IgD-negative memory B cell (primary cell): ENCODE data around the gene PSAP. TPM values are rescaled to one million over a fixed set of nuclear protein-coding genes. Genes with fewer than 3 reads are reported as not detected.
"Not testable (repeated sequence)": the region's sequence is repeated elsewhere in the genome, so short reads cannot be mapped to it uniquely, and the experiment has no call there.

Experiments used
- H3K27ac Mint-ChIP-seq, 3 donors: one replicate each; pipeline ENCODE4 v1.8.0; 2020 to 2022; ENCODE audit warnings: mild to moderate bottlenecking in 3 of 3, mixed read lengths in 3 of 3, moderate library complexity in 1 of 3
- H3K27me3 Mint-ChIP-seq: one replicate; pipeline ENCODE4 v1.8.0; 2021; ENCODE audit warnings: mixed read lengths
- H3K36me3 Mint-ChIP-seq: one replicate; pipeline ENCODE4 v1.8.0; 2020; ENCODE audit warnings: mild to moderate bottlenecking, mixed read lengths
- H3K4me1 Mint-ChIP-seq, 3 donors: one replicate each; pipeline ENCODE4 v1.8.0; 2020 to 2022; ENCODE audit warnings: mixed read lengths in 3 of 3, mild to moderate bottlenecking in 1 of 3
- H3K4me3 Mint-ChIP-seq, 4 donors: one replicate each; pipeline ENCODE4 v1.8.0; 2020 to 2022; ENCODE audit warnings: mild to moderate bottlenecking in 4 of 4, mixed read lengths in 4 of 4, moderate library complexity in 3 of 4
- H3K9me3 Mint-ChIP-seq, 3 donors: one replicate each; pipeline ENCODE4 v1.8.0; 2020 to 2021; ENCODE audit warnings: mixed read lengths in 3 of 3, mild to moderate bottlenecking in 1 of 3
- polyA plus RNA-seq: library from polyadenylated mRNA; unstranded; fragments of 300-500 nt; fragmentation: Illumina TruSeq; gene quantifications from one replicate; pipeline ENCODE4 v1.2.3, GENCODE V29; 2021

PSAP gene
- polyA plus RNA-seq, 1 donor from 2014 or later = 625 TPM

DNA sequence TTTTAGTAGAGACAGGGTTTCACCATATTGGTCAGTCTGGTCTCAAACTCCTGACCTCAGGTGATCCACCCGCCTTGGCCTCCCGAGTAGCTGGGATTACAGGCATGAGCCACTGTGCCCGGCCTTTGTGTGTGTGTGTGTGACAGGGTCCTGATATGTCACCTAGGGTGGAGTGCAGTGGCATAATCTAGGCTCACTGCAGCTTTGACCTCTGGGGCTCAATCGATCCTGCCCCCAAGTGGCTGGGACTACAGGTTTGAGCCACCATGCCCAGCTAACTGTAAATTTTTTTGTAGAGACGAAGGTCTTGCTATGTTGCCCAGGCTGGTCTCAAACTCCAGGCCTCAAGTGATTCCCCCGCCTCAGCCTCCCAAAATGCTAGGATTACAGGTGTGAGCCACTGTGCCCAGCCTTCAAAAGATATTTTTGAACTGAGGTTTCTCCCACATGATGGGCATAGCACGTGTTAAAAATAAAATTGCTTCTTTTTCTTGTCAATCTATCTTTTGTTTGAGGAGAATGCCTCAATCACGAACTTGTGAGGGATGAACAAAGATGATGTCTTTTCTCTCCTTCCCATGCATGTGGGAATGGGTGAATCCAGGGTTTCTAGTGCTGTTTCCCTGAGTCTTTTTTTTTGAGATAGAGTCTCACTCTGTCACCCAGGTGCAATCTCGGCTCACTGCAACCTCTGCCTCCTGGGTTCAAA lies 30.8 kb upstream of the PSAP start:
- H3K36me3 Mint-ChIP-seq = peaks cover 5% of the 10 kb centered on the region
- H3K27ac Mint-ChIP-seq = peak overlapping the region in 2 of 3 donors; percentile 23 to 35
- H3K9me3 Mint-ChIP-seq = no peaks in the 10 kb centered on the region
- no peak overlapping the region for H3K4me3 Mint-ChIP-seq
- H3K4me1 Mint-ChIP-seq = peaks cover 13 to 20% (median 13%) of the 10 kb centered on the region in 3 donors
- no peaks in the 10 kb centered on the region for H3K27me3 Mint-ChIP-seq

DNA sequence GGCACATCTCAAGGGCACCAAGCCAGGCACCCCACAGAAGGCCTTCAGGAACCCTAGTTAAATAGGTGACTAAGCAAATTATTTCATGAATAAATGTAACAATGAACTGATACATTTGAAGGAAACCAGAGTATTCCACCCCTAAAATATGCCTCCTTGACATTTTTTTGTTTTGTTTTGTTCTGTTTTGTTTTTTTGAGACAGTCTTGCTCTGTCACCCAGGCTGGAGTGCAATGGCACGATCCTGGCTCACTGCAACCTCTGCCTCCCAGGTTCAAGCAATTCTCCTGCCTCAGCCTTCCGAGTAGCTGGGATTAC lies 30.2 kb upstream of the PSAP start:
- peak overlapping the region in 2 of 3 donors; percentile 35 to 59 for H3K27ac Mint-ChIP-seq
- H3K4me1 Mint-ChIP-seq = peaks cover 13 to 20% (median 13%) of the 10 kb centered on the region in 3 donors
- not testable (repeated sequence) for H3K9me3 Mint-ChIP-seq, H3K27me3 Mint-ChIP-seq, H3K36me3 Mint-ChIP-seq, H3K4me3 Mint-ChIP-seq

DNA sequence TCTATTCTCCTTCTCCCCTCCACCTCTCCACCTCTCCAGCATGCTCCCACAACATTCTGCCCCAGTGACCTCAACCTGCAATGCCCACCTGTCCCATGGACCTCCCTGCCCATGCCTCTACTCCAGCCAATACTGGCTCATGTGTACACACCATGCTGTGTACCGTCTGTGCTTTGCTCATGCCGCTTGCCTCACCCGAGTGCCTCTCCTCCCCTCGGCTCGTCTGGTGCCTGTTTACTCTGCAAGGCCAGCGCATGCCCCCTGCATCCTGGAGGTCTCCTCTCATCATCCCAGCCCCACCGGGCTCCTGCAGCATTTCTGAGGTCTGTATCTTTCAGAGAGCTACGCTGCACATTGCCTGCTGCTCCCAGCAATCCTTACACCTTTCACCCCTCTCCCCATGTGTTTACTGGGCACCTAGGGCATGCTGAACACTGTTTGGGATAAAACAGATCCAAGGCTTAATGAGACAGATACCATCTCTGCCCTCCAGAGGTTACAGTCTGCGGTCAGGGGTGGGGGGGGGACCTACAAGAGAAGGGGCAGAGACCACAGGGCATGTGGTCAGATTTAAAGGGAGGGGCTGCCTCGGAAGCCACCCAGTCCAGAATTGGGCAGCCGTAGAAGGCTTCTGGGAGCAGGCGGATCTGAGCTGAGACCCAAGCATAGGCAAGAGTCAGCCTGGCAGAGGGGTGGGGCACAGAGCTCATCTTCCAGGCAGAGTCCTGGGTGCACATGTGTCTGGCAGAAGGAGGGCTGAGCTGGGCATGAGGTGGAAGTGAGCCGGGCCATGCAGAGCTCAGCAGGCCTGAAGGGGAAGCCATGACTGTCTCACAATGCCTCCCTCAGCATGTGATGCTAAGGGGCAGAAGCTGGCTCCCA lies 29.6 kb upstream of the PSAP start:
- peak overlapping the region in 1 of 4 donors; percentile 33 for H3K4me3 Mint-ChIP-seq
- H3K36me3 Mint-ChIP-seq = peaks cover 5% of the 10 kb centered on the region
- no peaks in the 10 kb centered on the region for H3K9me3 Mint-ChIP-seq
- H3K27me3 Mint-ChIP-seq = no peaks in the 10 kb centered on the region
- H3K4me1 Mint-ChIP-seq = peaks cover 13 to 20% (median 13%) of the 10 kb centered on the region in 3 donors
- peak overlapping the region in 2 of 3 donors; percentile 35 to 59 for H3K27ac Mint-ChIP-seq

DNA sequence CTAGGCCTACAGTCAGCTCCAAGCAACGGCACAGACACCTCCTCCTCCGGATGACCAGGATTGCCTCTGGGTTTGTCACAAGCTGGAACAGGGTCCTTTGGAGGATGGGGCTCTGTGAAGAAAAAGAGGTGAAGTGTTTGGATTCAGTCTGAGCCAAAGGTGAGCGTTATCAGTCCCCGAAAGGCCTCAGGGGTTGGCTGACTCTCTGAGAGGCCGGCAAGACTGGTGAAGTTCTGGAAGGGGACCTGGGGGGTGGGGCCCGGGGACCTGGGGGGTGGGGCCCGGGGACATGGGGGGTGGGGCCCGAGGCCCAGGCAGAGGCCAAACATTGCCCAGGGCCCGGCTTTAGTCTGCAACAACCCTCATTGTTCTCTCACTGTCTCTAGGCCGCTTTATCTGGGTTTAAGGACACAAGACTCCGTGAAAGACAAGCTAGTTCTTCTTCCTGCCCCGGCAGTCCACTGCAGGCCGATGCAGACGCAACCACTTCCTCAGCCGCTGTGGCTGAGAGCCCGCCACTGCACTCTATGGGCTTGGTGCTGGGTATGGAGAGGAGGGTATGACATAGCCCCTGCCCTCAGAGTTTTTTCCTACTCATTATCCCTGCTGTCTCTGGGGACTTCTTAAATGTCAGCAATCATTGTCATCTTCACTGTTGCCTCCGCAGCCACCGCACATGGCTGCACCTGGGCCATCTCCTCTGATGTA lies 27.4 kb upstream of the PSAP start:
- peaks cover 3% of the 10 kb centered on the region for H3K36me3 Mint-ChIP-seq
- peak overlapping the region in 1 of 3 donors; percentile 49 for H3K27ac Mint-ChIP-seq
- no peaks in the 10 kb centered on the region for H3K27me3 Mint-ChIP-seq
- H3K9me3 Mint-ChIP-seq = no peaks in the 10 kb centered on the region
- H3K4me1 Mint-ChIP-seq = peaks cover 24 to 28% (median 27%) of the 10 kb centered on the region in 3 donors
- peak overlapping the region in 2 of 4 donors; percentile 28 to 70 for H3K4me3 Mint-ChIP-seq

DNA sequence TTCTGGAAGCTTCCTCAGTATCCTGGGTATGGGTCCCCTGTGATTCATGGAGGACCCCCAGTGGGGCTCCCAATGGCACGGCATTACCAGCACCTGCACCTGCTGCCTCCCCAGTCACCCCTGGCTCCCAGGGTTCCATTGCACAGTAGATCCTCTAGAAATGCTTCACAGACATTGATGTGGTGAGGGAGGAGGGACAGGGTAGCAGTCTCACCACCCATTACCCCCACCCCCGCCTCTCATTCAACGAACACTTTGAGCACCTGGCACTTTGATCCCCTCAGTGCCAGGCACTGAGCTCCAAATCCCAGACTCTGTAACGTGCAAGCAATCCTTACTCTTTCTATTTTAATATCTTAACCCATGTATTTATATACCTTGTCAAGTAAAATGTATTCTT lies 26.8 kb upstream of the PSAP start:
- Mint-ChIP-seq H3K4me1 (peaks cover 23 to 26% (median 23%) of the 10 kb centered on the region in 3 donors), H3K27ac (peak overlapping the region in 1 of 3 donors; percentile 49), H3K9me3 (no peaks in the 10 kb centered on the region), H3K27me3 (no peaks in the 10 kb centered on the region), H3K36me3 (peaks cover 3% of the 10 kb centered on the region), H3K4me3 (no peak overlapping the region)

DNA sequence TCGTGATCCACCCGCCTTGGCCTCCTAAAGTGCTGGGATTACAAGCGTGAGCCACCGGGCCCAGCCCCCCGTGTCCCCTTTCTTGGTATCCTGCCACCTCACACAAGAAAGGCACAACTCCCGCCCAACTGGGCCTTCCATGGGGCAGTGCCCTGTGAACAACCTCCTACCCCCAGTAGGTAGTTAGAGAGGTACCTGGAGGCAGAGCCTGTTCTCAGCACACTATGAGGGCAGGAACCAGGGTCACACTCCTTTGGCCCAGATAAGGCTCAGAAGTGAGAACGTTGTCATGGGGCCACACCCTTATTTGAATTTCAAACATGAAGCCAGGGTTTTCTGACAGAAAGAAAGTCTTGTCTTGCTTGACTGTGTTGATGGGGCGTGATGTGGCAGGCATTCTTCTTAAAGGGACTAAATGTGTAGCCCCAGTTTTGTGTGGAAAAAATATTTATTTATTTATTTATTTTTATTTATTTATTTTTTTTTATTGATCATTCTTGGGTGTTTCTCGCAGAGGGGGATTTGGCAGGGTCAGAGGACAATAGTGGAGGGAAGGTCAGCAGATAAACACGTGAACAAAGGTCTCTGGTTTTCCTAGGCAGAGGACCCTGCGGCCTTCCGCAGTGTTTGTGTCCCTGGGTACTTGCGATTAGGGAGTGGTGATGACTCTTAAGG lies 23.8 kb upstream of the PSAP start:
- H3K9me3 Mint-ChIP-seq, H3K27me3 Mint-ChIP-seq, H3K36me3 Mint-ChIP-seq: not testable (repeated sequence)
- peak overlapping the region; percentile 89 to 93 (median 89) for H3K27ac Mint-ChIP-seq
- H3K4me1 Mint-ChIP-seq = peaks cover 21 to 25% (median 23%) of the 10 kb centered on the region in 3 donors
- peak overlapping the region in 3 of 4 donors; percentile 56 to 83 (median 75) for H3K4me3 Mint-ChIP-seq

DNA sequence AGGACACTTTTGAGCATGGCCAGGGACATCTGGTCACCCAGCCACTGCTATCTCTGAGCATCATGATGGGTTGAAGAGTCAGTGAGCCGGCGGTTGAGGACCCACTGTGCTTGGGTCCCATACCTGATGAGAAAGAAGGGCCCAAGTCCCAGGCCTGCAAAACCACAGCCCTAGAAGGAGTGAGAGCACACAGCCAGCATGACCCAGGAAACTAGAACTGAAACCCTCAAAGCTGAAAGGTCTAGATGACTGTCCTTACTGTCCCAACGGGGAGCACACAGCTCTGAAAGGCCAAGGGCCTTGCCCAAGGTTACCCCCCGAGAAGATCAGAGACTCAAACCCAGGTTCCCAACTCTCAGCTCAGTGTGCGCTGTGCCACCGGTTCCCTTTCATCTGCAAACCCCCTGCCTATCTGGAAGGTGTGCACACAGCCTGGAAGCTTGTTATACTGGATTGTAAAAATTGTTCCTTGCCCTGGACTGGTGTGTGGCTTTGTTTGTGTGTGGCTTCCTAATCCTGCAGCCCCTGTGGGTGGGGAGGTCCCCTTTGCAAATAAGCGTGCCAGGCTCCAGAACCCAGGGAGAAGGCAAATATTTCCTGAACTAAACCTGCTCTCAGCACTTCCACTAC lies 22.6 kb upstream of the PSAP start:
- Mint-ChIP-seq H3K4me3 (peak overlapping the region in 1 of 4 donors; percentile 75), H3K4me1 (peaks cover 19 to 24% (median 19%) of the 10 kb centered on the region in 3 donors), H3K27me3 (no peaks in the 10 kb centered on the region), H3K27ac (peak overlapping the region; percentile 3 to 81 (median 36)), H3K9me3 (no peaks in the 10 kb centered on the region), H3K36me3 (peaks cover 3% of the 10 kb centered on the region)

DNA sequence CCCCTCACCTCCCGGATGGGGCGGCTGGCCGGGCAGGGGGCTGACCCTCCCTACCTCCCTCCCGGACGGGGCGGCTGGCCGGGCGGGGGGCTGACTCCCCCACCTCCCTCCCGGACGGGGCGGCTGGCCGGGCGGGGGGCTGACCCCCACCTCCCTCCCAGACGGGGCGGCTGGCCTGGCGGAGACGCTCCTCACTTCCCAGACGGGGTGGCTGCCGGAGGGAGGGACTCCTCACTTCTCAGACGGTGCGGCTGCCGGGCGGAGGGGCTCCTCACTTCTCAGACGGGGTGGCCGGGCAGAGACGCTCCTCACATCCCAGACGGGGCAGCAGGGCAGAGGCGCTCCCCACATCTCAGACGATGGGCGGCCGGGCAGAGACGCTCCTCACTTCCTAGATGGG lies 18.6 kb upstream of the PSAP start:
- H3K4me1 Mint-ChIP-seq = peaks cover 11 to 22% (median 21%) of the 10 kb centered on the region in 3 donors
- H3K9me3 Mint-ChIP-seq, H3K36me3 Mint-ChIP-seq, H3K27ac Mint-ChIP-seq, H3K27me3 Mint-ChIP-seq, H3K4me3 Mint-ChIP-seq: not testable (repeated sequence)

DNA sequence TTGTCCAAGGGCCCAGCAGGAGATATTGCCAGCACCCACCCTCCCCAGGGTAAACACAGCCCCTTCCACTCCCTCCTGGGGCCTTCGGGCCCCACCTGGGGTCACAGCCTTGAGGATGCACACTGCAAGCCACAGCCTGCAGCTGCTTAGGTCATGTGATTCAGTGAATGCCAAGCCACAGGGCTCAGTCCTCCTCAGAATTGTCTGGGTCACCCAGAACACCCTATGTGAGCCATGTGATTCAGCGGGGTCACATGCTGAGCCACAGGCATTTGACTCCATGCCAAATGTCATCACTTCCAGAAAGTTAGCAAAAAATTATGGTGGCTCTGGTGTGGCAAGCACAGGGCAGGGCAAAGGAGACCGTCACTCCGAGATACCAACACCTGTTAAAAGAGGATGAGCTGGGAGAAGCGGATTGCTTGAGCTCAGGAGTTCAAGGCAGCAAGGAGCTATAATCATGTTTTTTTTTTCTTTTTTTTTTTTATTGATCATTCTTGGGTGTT lies 17.2 kb upstream of the PSAP start:
- H3K4me3 Mint-ChIP-seq = peak overlapping the region in 1 of 4 donors; percentile 18
- no peaks in the 10 kb centered on the region for H3K9me3 Mint-ChIP-seq
- peaks cover under 1 to 9% (median 9%) of the 10 kb centered on the region in 3 donors for H3K4me1 Mint-ChIP-seq
- no peaks in the 10 kb centered on the region for H3K36me3 Mint-ChIP-seq
- H3K27ac Mint-ChIP-seq = peak overlapping the region in 1 of 3 donors; percentile 66
- no peaks in the 10 kb centered on the region for H3K27me3 Mint-ChIP-seq

DNA sequence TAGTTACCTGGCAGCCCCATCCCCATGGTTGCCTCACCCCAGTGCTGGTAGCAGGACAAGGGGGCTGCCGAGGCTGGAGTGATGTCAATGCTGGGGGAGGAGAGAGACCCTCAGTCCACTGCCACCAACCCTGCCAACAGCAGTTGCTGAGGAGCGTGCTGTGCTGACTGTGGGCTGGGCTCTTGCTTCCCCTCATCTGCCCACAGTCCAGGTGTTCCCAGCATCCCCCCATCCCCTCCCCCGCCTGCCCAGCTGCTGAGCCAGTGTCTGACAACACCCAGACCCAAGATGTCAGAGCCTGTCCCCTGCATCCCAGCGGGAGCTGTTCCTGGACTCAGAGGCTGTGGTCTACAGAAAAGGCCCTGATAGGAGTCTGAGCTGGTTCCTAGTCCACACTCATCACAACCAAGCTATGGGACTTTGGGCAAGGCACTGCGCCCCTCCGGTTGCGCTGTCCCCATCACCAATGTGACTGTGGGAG lies 14.6 kb upstream of the PSAP start:
- Mint-ChIP-seq H3K4me1 (peaks cover 3 to 13% (median 12%) of the 10 kb centered on the region in 3 donors), H3K36me3 (no peaks in the 10 kb centered on the region), H3K27ac (no peak overlapping the region), H3K9me3 (no peaks in the 10 kb centered on the region), H3K4me3 (peak overlapping the region in 1 of 4 donors; percentile 3), H3K27me3 (no peaks in the 10 kb centered on the region)

DNA sequence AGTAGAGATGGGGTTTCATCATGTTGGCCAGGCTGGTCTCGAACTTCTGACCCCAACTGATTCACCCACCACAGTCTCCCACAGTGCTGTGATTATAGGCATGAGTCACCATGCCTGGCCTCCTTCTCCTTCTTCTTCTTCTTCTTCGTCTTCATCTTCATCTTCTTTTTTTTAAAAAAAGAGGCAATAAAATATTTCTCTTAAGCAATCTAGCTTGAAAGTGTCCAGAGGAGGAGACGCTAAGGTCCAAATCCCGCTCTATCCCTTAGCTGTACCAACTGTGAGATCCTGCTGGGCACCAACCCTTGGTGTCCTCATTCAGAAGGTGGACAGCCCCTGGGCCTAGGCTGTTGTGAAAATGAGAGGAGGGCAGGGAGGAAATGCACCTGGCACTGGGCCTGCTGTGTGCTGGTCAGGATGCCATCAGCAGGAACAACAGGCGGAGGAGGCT lies 13.9 kb upstream of the PSAP start:
- Mint-ChIP-seq H3K4me1 (peaks cover 5 to 19% (median 18%) of the 10 kb centered on the region in 3 donors), H3K27ac (no peak overlapping the region), H3K4me3 (no peak overlapping the region), H3K36me3 (no peaks in the 10 kb centered on the region), H3K9me3 (no peaks in the 10 kb centered on the region), H3K27me3 (no peaks in the 10 kb centered on the region)

DNA sequence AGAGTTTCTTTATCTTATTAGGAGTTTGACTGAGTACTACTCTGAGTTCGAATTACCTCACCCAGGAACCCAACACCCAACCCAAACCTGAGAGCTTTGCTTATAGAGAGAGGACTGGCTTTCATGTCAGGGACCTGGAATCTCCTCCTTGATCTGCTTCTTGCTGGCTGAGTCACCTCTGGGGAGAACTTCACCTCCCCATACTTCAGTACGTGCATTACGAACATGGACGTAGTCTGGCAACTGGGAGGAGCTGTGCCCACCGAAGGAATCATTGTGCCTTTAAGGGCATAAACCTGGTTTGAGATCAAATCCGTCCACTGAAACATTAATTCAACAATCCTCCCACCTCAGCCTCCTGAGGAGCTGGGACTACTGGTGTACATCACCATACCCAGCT lies 12.2 kb upstream of the PSAP start:
- Mint-ChIP-seq H3K4me1 (peaks cover 12 to 23% (median 17%) of the 10 kb centered on the region in 3 donors), H3K36me3 (peaks cover 2% of the 10 kb centered on the region), H3K4me3 (peak overlapping the region in 1 of 4 donors; percentile 31), H3K27me3 (no peaks in the 10 kb centered on the region), H3K27ac (no peak overlapping the region), H3K9me3 (no peaks in the 10 kb centered on the region)

DNA sequence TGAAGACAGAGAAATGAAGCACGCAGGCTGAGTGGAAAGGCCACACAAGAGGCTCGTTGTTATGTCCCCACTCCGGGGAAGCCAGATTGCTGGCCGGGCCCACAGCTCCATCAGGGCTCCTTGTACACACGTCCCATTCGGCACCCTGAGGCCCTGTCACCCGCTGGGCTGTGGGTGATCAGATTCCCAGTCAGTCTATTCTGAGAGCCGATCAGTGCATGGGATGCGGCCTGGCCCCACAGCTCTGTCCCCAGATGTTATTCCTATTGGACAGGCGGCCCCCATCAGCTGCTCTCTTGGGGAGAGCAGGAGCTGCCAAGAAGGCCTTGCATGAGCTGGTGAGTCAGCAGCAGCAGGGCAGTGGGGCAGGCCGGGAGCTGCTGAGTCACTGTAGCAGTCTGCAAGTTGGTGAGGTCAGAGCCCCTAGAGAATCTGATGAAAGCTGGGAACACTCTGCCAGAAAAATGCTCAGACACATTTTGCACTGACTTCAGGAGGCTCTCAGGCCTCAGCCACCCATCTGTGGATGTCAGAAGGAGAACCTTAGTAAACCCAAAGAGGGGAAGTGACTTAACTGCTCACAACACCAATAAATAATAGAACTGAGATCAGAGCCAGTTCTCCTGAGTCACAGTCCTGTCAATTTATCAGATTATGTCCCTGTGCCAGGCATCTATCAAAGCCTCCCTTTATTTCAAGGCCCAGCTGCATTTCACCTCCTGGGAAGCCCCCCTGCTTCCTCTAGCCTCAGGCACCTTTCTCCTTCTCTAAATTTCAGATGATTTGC lies 9.4 kb upstream of the PSAP start:
- H3K4me3 Mint-ChIP-seq = peak overlapping the region in 2 of 4 donors; percentile 36 to 77

More for the DNA sequence above, 9.4 kb upstream of the PSAP start:
- Mint-ChIP-seq H3K27me3 (no peaks in the 10 kb centered on the region), H3K9me3 (no peaks in the 10 kb centered on the region), H3K27ac (peak overlapping the region in 1 of 3 donors; percentile 76), H3K36me3 (peaks cover 2% of the 10 kb centered on the region), H3K4me1 (peaks cover 10 to 17% (median 14%) of the 10 kb centered on the region in 3 donors)
